IPS-NIHi11 (cell line): Measurements from ENCODE around the gene TFF3.

ENCODE experiments used
- DNase-seq: peaks from one replicate; pipeline ENCODE4 v3.0.0; 2012; ENCODE audit warnings: mixed read lengths, low spot score

Gene TFF3

DNA sequence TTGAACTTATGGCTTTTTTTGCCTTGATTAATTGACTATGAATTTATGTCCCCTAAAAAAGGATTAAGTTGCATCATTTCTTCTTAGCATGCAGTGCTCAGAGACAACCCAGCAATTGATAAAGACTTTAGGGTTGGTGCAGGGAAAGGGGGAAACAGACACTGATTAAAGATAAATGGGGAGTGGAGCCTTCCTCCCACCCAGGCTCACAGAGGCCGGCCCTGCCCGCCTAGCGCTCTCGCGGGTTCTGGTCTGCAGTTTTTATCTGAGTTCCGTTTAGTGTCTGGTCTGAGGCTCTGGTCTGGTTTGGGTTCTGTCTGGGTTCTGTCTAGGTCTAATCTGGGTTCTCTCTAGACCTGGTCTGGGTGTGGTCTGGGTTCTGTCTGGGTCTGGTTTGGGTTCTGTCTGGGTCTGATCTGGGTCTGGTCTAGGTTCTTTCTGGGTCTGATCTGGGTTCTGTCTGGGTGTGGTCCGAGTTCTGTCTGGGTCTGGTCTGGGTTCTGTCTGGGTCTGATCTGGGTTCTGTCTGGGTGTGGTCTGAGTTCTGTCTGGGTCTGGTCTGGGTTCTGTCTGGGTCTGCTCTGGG, 48.1 kb downstream of the TFF3 start:
- DNase-seq, result no peak

DNA sequence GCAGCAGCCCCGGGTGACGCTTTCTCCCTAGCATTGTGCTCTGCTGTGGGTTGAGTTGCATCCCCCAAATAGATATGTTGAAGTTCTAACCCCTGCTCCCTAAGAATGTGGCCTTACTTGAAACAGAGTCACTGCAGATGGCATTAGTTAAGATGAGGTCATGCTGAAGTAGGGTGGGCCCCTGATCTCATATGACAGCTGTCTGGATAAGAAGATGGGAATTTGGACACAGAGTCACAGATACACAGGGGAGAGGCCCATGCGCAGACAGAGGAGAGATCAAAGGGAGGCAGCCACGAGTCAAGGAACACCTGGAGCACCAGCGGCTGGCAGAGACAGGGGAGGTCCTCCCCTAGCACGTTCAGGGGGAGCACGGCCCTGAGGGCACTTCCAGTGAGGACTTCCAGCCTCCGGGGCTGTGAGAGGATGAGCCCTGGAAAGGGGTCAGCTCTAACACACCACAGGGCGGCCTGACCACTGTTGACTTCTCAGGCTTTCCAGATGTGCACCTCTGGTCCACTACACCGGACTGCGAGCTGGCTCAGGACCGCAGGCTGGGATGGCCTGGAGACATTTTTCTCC, 49.9 kb downstream of the TFF3 start:
- no peak for DNase-seq

GRCh38 chr21:42264245-42265195, 50.7 kb downstream of the TFF3 start:
- no peak for DNase-seq

DNA sequence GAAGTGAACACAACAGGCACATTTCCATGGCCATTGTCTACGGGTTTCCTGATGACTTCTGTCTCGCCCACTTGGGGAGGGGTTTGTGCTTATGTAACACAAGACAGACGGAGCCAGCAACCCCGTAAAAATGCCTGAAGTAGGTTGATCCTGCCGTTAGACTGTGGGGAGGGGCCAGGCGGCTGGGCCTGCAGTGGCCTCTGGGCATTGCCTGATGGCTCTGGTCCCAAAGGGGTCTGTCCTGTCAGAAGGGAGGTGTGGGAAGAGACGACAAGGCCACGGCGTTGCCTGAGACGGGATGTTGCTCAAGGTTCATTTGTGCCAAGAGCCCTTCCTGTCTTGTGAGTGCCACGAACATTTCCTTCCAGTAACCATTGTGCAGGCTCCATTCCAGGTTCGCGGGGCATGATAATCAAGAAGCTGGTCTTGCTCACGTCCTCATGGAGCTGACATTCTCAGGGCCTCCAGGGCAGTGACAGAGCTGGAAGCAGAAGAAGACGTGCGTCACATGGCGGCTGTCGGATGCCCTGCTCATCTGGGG, 51.5 kb downstream of the TFF3 start:
- peak; percentile 40 for DNase-seq

DNA sequence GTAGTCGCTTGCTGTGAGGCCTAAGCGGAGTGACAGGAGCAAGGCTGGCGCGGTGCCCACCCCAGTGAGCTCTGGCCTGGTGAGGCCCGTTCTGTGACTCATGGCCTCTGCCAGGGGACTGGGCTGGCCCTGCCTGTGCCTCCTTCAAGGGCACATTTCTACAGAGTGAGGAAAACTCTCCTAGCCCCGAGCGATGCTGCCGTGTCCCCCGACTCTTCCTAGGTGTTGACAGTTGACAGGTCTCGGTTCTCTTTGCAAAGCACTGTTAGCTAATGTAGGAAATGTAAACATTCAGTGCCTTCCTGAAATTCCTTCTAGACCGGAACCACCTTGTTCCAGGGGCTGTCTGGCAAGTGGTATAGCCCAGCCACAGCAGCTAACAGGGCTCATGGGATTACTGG, 52.4 kb downstream of the TFF3 start:
- no peak for DNase-seq

- DNase-seq, result no peak
These were observed 53.4 kb downstream of the TFF3 start for GRCh38 chr21:42261829-42262200.
